Stomach (tissue), 9 donors: ENCODE data around the gene DOCK4. TPM values are rescaled to one million over a fixed set of nuclear protein-coding genes. Genes with fewer than 3 reads are reported as not detected.

Experiments
- DNase-seq, 2 donors: peaks; one replicate each; pipeline versions ENCODE4 v3.0.0 to v3.0.0-alpha.2; 2013 to 2019
- H3K27ac ChIP-seq, 5 donors: fragments of 200-600 bp in 4 of 5; sonication (generic) in 4 of 5; one replicate each; pipeline ENCODE4 v1.5.1; 2013 to 2019; ENCODE audit warnings: mild to moderate bottlenecking in 1 of 5, moderate library complexity in 1 of 5
- H3K27me3 ChIP-seq, 3 donors: fragments of 200-600 bp; sonication (generic); one replicate each; pipeline ENCODE4 v1.5.1; 2017 to 2019; ENCODE audit warnings: mixed run types in 1 of 3
- H3K36me3 ChIP-seq, 4 donors: fragments of 200-600 bp; sonication (generic); 1 replicate in 3 of 4; 2 replicates in 1 of 4; pipeline ENCODE4 v1.5.1; 2016 to 2019
- H3K4me1 ChIP-seq, 4 donors: fragments of 200-600 bp; sonication (generic); one replicate each; pipeline ENCODE4 v1.5.1; 2016 to 2019
- H3K4me3 ChIP-seq, 4 donors: fragments of 200-600 bp; sonication (generic) in 3 of 4; one replicate each; pipeline ENCODE4 v1.5.1; 2016 to 2019; ENCODE audit warnings: mild to moderate bottlenecking in 1 of 4
- H3K9me3 ChIP-seq, 4 donors: fragments of 200-600 bp; sonication (generic); one replicate each; pipeline ENCODE4 v1.5.1; 2016 to 2019
- CTCF ChIP-seq, 7 experiments: fragments of 450-650 bp in 4 of 7; fragments of 200-600 bp in 3 of 7; sonication (generic) in 3 of 7; IDR thresholded peaks; one replicate each; pipeline ENCODE4 v1.5.1; 2016 to 2019; ENCODE audit warnings: antibody characterized with exemption in 7 of 7, control low read depth in 2 of 7, mild to moderate bottlenecking in 1 of 7
- EP300 ChIP-seq: sonication (generic); formaldehyde crosslinking; IDR thresholded peaks from one replicate; pipeline ENCODE4 v1.6.1; 2017; ENCODE audit warnings: antibody characterized with exemption
- POLR2A ChIP-seq, 4 donors: fragments of 450-650 bp; IDR thresholded peaks; one replicate each; pipeline ENCODE4 v1.6.1; 2016; ENCODE audit warnings: antibody characterized with exemption in 4 of 4, control low read depth in 2 of 4, mild to moderate bottlenecking in 1 of 4, moderate library complexity in 1 of 4
- POLR2AphosphoS5 ChIP-seq, 3 donors: sonication (generic); formaldehyde crosslinking; IDR thresholded peaks; one replicate each; pipeline ENCODE4 v1.6.1; 2016; ENCODE audit warnings: antibody characterized with exemption in 3 of 3
- WGBS, 5 donors: extraction: QIAGEN DNeasy Blood & Tissue Kit in 3 of 5; methylation state at CpG; one replicate each; pipeline versions ENCODE4 v1.1.5 to v1.1.7; 2013 to 2018; 5-methylcytosine and 5-hydroxymethylcytosine counted together
- intact Hi-C: fragments of 100-400 bp; cut with DNase I; formaldehyde crosslinking; loops from one replicate; pipeline ENCODE4 v1.15.1; 2023; ENCODE audit warnings: low total_unique reads
- polyA plus RNA-seq, 3 donors: library from polyadenylated mRNA; stranded (reverse); fragments of 200-250 nt; gene quantifications; one replicate each; pipeline ENCODE4 v1.2.3, GENCODE V29; 2013
- total RNA-seq, 5 donors: library from RNA; depleted of rRNA; stranded (reverse); fragments of >200 nt; gene quantifications; one replicate each; pipeline versions ENCODE4 v1.1.0 to v1.2.3, GENCODE V29; 2014 to 2016
- donor health status: healthy with polysubstance abuse.
- donor health status: Bipolar disorder and iron deficiency.
- donor health status: healthy.

Gene DOCK4
- total and polyA plus RNA-seq, 8 donors: 1.1 to 54.9 (median 16.4) TPM

- intact Hi-C loops: no loop called here
These were observed 476.7 kb downstream of the DOCK4 start for GRCh38 chr7:111729483-111729882.

GRCh38 chr7:111728635-111728995 is 477.6 kb downstream of the DOCK4 start:
- intact Hi-C loops: no loop called here
- Histone ChIP-seq H3K4me1 (no peaks in the 10 kb centered on the region), H3K27me3 (no peaks in the 10 kb centered on the region), H3K27ac (no peak overlapping the region), H3K4me3 (no peak overlapping the region), H3K9me3 (no peaks in the 10 kb centered on the region), H3K36me3 (peaks cover 0 to 26% (median 21%) of the 10 kb centered on the region in 4 donors)
- WGBS, 5 donors: 77 to 86% (median 82%) methylated on average over 16 of the region's 16 CpGs
- no peak for DNase-seq
- no peak for TF ChIP-seq EP300
- TF ChIP-seq CTCF (IDR thresholded peaks at IDR 0.05): no peak
- TF ChIP-seq POLR2A (IDR thresholded peaks at IDR 0.05): no peak
- no peak for TF ChIP-seq POLR2AphosphoS5 (IDR thresholded peaks at IDR 0.05)

More at GRCh38 chr7:111729483-111729882, 476.7 kb downstream of the DOCK4 start:
- H3K27me3 ChIP-seq: no peaks in the 10 kb centered on the region
- H3K27ac ChIP-seq: no peak overlapping the region
- TF ChIP-seq POLR2A (IDR thresholded peaks at IDR 0.05) (no peak), POLR2AphosphoS5 (IDR thresholded peaks at IDR 0.05) (no peak), CTCF (IDR thresholded peaks at IDR 0.05) (no peak), EP300 (no peak)
- H3K9me3 ChIP-seq: no peaks in the 10 kb centered on the region
- peaks cover 0 to 26% (median 21%) of the 10 kb centered on the region in 4 donors for H3K36me3 ChIP-seq
- no peak overlapping the region for H3K4me3 ChIP-seq
- no peaks in the 10 kb centered on the region for H3K4me1 ChIP-seq
- DNase-seq: no peak
- WGBS, 5 donors: 82 to 92% (median 89%) methylated on average over 7 of the region's 7 CpGs

- Histone ChIP-seq H3K9me3 (no peaks in the 10 kb centered on the region), H3K4me1 (no peaks in the 10 kb centered on the region), H3K36me3 (peaks cover 0 to 20% (median 16%) of the 10 kb centered on the region in 4 donors), H3K27me3 (no peaks in the 10 kb centered on the region), H3K4me3 (no peak overlapping the region), H3K27ac (no peak overlapping the region)
- no peak for DNase-seq
- WGBS, 5 donors: 70 to 82% (median 76%) methylated on average over 39 to 41 of the region's 41 CpGs
- no peak for TF ChIP-seq EP300
- TF ChIP-seq POLR2A (IDR thresholded peaks at IDR 0.05): no peak
- TF ChIP-seq POLR2AphosphoS5 (IDR thresholded peaks at IDR 0.05): no peak
- TF ChIP-seq CTCF (IDR thresholded peaks at IDR 0.05): no peak
- intact Hi-C loops: no loop called here
These were observed 478.1 kb downstream of the DOCK4 start for GRCh38 chr7:111727905-111728634.

GRCh38 chr7:111718886-111719285 is 487.3 kb downstream of the DOCK4 start:
- no peak overlapping the region for H3K27ac ChIP-seq
- H3K27me3 ChIP-seq: no peaks in the 10 kb centered on the region
- TF ChIP-seq POLR2AphosphoS5 (IDR thresholded peaks at IDR 0.05) (no peak), EP300 (no peak), POLR2A (IDR thresholded peaks at IDR 0.05) (no peak), CTCF (IDR thresholded peaks at IDR 0.05) (no peak)
- peaks cover 0 to 12% (median 0%) of the 10 kb centered on the region in 4 donors for H3K9me3 ChIP-seq
- DNase-seq: no peak
- WGBS, 5 donors: 86 to 94% (median 90%) methylated on average over 3 of the region's 3 CpGs
- H3K4me3 ChIP-seq: no peak overlapping the region
- H3K36me3 ChIP-seq: no peaks in the 10 kb centered on the region
- H3K4me1 ChIP-seq: no peaks in the 10 kb centered on the region
- intact Hi-C loops: no loop called here
